ENCODE data around the gene LEO1. TPM values are rescaled to one million over a fixed set of nuclear protein-coding genes. Genes with fewer than 3 reads are reported as not detected.
A peak's percentile ranks its signal among the peaks of the same experiment; 100 is the strongest.

LEO1 gene
- total RNA-seq, 4 donors from 2014 or later = 23.9 to 53.6 (median 27.3) TPM

- TF ChIP-seq CTCF (IDR thresholded peaks at IDR 0.05) (no peak), POLR2A (IDR thresholded peaks at IDR 0.05) (no peak)
- Histone ChIP-seq H3K27ac (no peak overlapping the region), H3K4me3 (no peak overlapping the region), H3K9me3 (no peaks in the 10 kb centered on the region), H3K36me3 (no peaks in the 10 kb centered on the region), H3K27me3 (no peaks in the 10 kb centered on the region), H3K4me1 (peaks cover 0 to 16% (median 8%) of the 10 kb centered on the region in 4 donors)
- no peak for DNase-seq
Observed at GRCh38 chr15:51973220-51973619, 1.6 kb upstream of the LEO1 start.

- no peaks in the 10 kb centered on the region for H3K36me3 ChIP-seq
- peaks cover 0 to 9% (median 0%) of the 10 kb centered on the region in 4 donors for H3K9me3 ChIP-seq
- DNase-seq = no peak
- TF ChIP-seq POLR2A (IDR thresholded peaks at IDR 0.05) (no peak), CTCF (IDR thresholded peaks at IDR 0.05) (no peak)
- peak overlapping the region; percentile 80 to 92 (median 90) for H3K27ac ChIP-seq
- H3K27me3 ChIP-seq = no peaks in the 10 kb centered on the region
- peak overlapping the region; percentile 65 to 94 (median 72) for H3K4me3 ChIP-seq
- H3K4me1 ChIP-seq = peaks cover 0 to 16% (median 8%) of the 10 kb centered on the region in 4 donors
Observed at GRCh38 chr15:51971032-51971374, 575 bp downstream of the LEO1 start.

GRCh38 chr15:51970132-51970817, 1.3 kb downstream of the LEO1 start:
- peaks cover 0 to 16% (median 8%) of the 10 kb centered on the region in 4 donors for H3K4me1 ChIP-seq
- H3K4me3 ChIP-seq = peak overlapping the region in 2 of 4 donors; percentile 66 to 94
- H3K9me3 ChIP-seq = peaks cover 0 to 9% (median 0%) of the 10 kb centered on the region in 4 donors
- H3K27me3 ChIP-seq = no peaks in the 10 kb centered on the region
- no peak overlapping the region for H3K27ac ChIP-seq
- DNase-seq = no peak
- peaks cover 0 to under 1% (median 0%) of the 10 kb centered on the region in 3 donors for H3K36me3 ChIP-seq
- TF ChIP-seq CTCF (IDR thresholded peaks at IDR 0.05) (no peak), POLR2A (IDR thresholded peaks at IDR 0.05) (no peak)

- H3K27me3 ChIP-seq = no peaks in the 10 kb centered on the region
- peaks cover 0 to 9% (median 0%) of the 10 kb centered on the region in 4 donors for H3K9me3 ChIP-seq
- no peak for TF ChIP-seq POLR2A (IDR thresholded peaks at IDR 0.05)
- H3K4me1 ChIP-seq = peaks cover 0 to 16% (median 8%) of the 10 kb centered on the region in 4 donors
- H3K4me3 ChIP-seq = no peak overlapping the region
- no peak overlapping the region for H3K27ac ChIP-seq
- peaks cover 0 to 6% (median 0%) of the 10 kb centered on the region in 3 donors for H3K36me3 ChIP-seq
- DNase-seq = no peak
Observed at GRCh38 chr15:51969728-51970127, 1.9 kb downstream of the LEO1 start.

GRCh38 chr15:51967583-51967982, 4.0 kb downstream of the LEO1 start:
- Histone ChIP-seq H3K27ac (no peak overlapping the region), H3K36me3 (peaks cover 0 to 13% (median 0%) of the 10 kb centered on the region in 3 donors), H3K4me1 (peaks cover 0 to 16% (median 8%) of the 10 kb centered on the region in 4 donors), H3K27me3 (no peaks in the 10 kb centered on the region), H3K9me3 (peaks cover 0 to 9% (median 0%) of the 10 kb centered on the region in 4 donors), H3K4me3 (no peak overlapping the region)
- DNase-seq = no peak
- TF ChIP-seq CTCF (IDR thresholded peaks at IDR 0.05) = no peak
- no peak for TF ChIP-seq POLR2A (IDR thresholded peaks at IDR 0.05)

GRCh38 chr15:51966192-51966591, 5.4 kb downstream of the LEO1 start:
- H3K9me3 ChIP-seq = peaks cover 0 to 9% (median 0%) of the 10 kb centered on the region in 4 donors
- no peak for TF ChIP-seq CTCF (IDR thresholded peaks at IDR 0.05)
- no peak for TF ChIP-seq POLR2A (IDR thresholded peaks at IDR 0.05)
- H3K4me1 ChIP-seq = peaks cover 0 to 16% (median 7%) of the 10 kb centered on the region in 4 donors
- DNase-seq = no peak
- no peak overlapping the region for H3K4me3 ChIP-seq
- peaks cover 0 to 27% (median 0%) of the 10 kb centered on the region in 3 donors for H3K36me3 ChIP-seq
- no peak overlapping the region for H3K27ac ChIP-seq
- H3K27me3 ChIP-seq = no peaks in the 10 kb centered on the region
